Suprapubic skin (tissue), 4 donors: ENCODE measurements around the gene SKAP1.

ENCODE experiments used
- EP300 ChIP-seq: sonication (generic); formaldehyde crosslinking; IDR thresholded peaks from one replicate; pipeline ENCODE4 v1.6.1; 2017; ENCODE audit warnings: antibody characterized with exemption
- POLR2A ChIP-seq, 2 donors: fragments of 450-650 bp; IDR thresholded peaks; one replicate each; pipeline ENCODE4 v1.6.1; 2017; ENCODE audit warnings: antibody characterized with exemption in 2 of 2, mild to moderate bottlenecking in 2 of 2, moderate library complexity in 2 of 2
- POLR2AphosphoS5 ChIP-seq, 3 donors: sonication (generic); formaldehyde crosslinking; IDR thresholded peaks; one replicate each; pipeline ENCODE4 v1.6.1; 2017; ENCODE audit warnings: antibody characterized with exemption in 3 of 3
- TF ChIP-seq, protein P1 (sequence below), 2 donors: fragments of 200-600 bp in 1 of 2; fragments of 450-650 bp in 1 of 2; sonication (generic) in 1 of 2; IDR thresholded peaks; one replicate each; pipeline ENCODE4 v1.5.1; 2016 to 2019; ENCODE audit warnings: antibody characterized with exemption in 2 of 2, mild to moderate bottlenecking in 1 of 2, moderate library complexity in 1 of 2

DNA sequence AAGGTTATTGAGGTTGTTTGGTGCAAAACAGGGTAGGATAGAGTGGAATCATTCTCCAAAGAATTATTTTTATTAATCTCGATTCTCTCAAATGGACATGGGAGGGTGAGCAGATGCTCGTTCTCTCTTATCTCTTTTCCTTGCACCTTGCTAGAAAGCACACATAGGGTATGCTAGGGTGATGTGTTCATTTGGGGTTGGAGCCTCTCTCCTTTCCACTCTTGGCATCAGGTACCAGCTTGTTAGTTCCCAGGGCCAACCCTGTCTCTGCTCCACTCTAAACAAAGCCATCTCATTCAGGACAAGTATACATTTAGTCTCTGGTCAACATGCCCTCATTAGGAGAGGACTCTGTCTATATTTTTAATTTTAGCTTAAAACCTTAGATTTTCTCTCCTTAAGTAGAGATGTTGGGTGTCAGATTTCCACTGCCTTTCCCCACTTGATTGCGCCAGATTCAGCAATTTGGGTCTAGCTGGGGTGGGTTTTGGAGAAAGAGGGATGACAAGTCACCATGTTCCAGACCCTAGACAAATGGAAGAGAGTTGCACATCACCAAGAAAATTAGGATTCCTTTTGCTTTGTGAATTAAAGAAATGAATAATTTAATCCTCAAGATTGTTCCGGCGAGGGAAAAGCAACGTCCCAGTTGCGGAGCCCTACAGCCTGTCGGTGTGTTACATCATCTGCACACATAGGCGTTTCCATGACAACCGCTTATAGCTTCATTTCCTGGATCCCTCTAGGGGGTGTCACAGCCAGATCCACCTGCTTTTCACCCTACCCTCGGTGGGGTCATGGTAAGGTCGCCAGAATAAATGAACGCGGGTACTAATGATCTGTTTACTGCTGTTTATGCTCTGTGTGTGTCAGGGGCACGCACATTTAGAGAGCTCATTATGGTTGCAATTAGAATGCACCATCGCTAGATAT is 280.9 kb downstream of the SKAP1 start:
- TF ChIP-seq, protein P1, sequence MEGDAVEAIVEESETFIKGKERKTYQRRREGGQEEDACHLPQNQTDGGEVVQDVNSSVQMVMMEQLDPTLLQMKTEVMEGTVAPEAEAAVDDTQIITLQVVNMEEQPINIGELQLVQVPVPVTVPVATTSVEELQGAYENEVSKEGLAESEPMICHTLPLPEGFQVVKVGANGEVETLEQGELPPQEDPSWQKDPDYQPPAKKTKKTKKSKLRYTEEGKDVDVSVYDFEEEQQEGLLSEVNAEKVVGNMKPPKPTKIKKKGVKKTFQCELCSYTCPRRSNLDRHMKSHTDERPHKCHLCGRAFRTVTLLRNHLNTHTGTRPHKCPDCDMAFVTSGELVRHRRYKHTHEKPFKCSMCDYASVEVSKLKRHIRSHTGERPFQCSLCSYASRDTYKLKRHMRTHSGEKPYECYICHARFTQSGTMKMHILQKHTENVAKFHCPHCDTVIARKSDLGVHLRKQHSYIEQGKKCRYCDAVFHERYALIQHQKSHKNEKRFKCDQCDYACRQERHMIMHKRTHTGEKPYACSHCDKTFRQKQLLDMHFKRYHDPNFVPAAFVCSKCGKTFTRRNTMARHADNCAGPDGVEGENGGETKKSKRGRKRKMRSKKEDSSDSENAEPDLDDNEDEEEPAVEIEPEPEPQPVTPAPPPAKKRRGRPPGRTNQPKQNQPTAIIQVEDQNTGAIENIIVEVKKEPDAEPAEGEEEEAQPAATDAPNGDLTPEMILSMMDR (IDR thresholded peaks at IDR 0.05) = no peak
- TF ChIP-seq POLR2AphosphoS5 (IDR thresholded peaks at IDR 0.05) (no peak), POLR2A (IDR thresholded peaks at IDR 0.05) (no peak), EP300 (no peak)
